IMR-90 (cell line): ENCODE measurements around the gene PGA3.

Source experiments
- CHD1 ChIP-seq: IDR thresholded peaks from 2 replicates; pipeline ENCODE4 v1.6.1; 2012; ENCODE audit warnings: low read depth, low read length, improper control_type of control experiment
- CTCF ChIP-seq: conservative IDR thresholded peaks from 2 replicates; pipeline ENCODE4 v1.5.1; 2012; ENCODE audit warnings: mild to moderate bottlenecking, low read depth, low read length, improper control_type of control experiment

GRCh38 chr11:61163714-61164605 lies 39.4 kb upstream of the PGA3 start:
- no peak for TF ChIP-seq CTCF
- TF ChIP-seq CHD1, result no peak
